Head of caudate nucleus (tissue), 42 donors: ENCODE data around the gene ENKD1.

Source experiments
- DNase-seq, 42 donors: peaks; one replicate each; pipeline versions ENCODE4 v3.0.0 to v3.0.0-alpha.2; 2020 to 2021; ENCODE audit warnings: mixed read lengths in 7 of 42
- intact Hi-C: fragments of 100-400 bp; cut with DNase I; formaldehyde crosslinking; loops from one replicate; pipeline ENCODE4 v1.15.0; 2022

The ENKD1 gene

GRCh38 chr16:67667453-67667816, 885 bp upstream of the ENKD1 start:
- DNase-seq = no peak
- intact Hi-C loops = loop anchor here (5.0 kb wide), 1 partner anchor 145 kb away; no protein-coding TSS in a partner anchor

GRCh38 chr16:67666032-67666551, 458 bp downstream of the ENKD1 start:
- intact Hi-C loops = loop anchor here (5.0 kb wide), 1 partner anchor 144 kb away; no protein-coding TSS in a partner anchor
- no peak for DNase-seq

GRCh38 chr16:67665598-67665997, 952 bp downstream of the ENKD1 start:
- no peak for DNase-seq
- intact Hi-C loops = loop anchor here (5.0 kb wide), 1 partner anchor 143 kb away; no protein-coding TSS in a partner anchor

GRCh38 chr16:67664871-67665270, 1.7 kb downstream of the ENKD1 start:
- intact Hi-C loops = loop anchor here (5.0 kb wide), 1 partner anchor 143 kb away; no protein-coding TSS in a partner anchor

GRCh38 chr16:67664258-67664657, 2.3 kb downstream of the ENKD1 start:
- intact Hi-C loops = no loop called here
- DNase-seq = no peak

More at GRCh38 chr16:67664871-67665270, 1.7 kb downstream of the ENKD1 start:
- no peak for DNase-seq

- no peak for DNase-seq
- intact Hi-C loops = no loop called here
These were observed 2.7 kb downstream of the ENKD1 start for GRCh38 chr16:67663877-67664222.

- DNase-seq = peak in 10 of 42 donors; percentile 22 to 60 (median 40)
- intact Hi-C loops = no loop called here
These were observed 3.2 kb downstream of the ENKD1 start for GRCh38 chr16:67663151-67663876.

- intact Hi-C loops = no loop called here
- DNase-seq = no peak
These were observed 3.9 kb downstream of the ENKD1 start for GRCh38 chr16:67662653-67663010.

- intact Hi-C loops = loop anchor here (2.0 kb wide), 1 partner anchor 99 kb away; the partner anchor contains the start of gene CTCF
- no peak for DNase-seq
These were observed 4.5 kb downstream of the ENKD1 start for GRCh38 chr16:67661886-67662652.

GRCh38 chr16:67661101-67661761, 5.3 kb downstream of the ENKD1 start:
- intact Hi-C loops = loop anchor here (2.0 kb wide), 1 partner anchor 98 kb away; the partner anchor contains the start of gene CTCF
- peak in 7 of 42 donors; percentile 16 to 52 (median 30) for DNase-seq

- peak; percentile 92 to 99 (median 98) for DNase-seq
- intact Hi-C loops = loop anchor here (2.0 kb wide), 1 partner anchor 98 kb away; the partner anchor contains the start of gene CTCF
These were observed 6.0 kb downstream of the ENKD1 start, which contains the start of gene PARD6A for GRCh38 chr16:67660564-67661028. TSS of gene PARD6A (plus strand) at chr16:67660960. CDS start at chr16:67661039, 79 bp downstream.

- intact Hi-C loops = loop anchor here (2.0 kb wide), 1 partner anchor 97 kb away; the partner anchor contains the start of gene CTCF
These were observed 6.6 kb downstream of the ENKD1 start, which contains the start of gene ACD for GRCh38 chr16:67659675-67660563. TSS of gene ACD (minus strand) at chr16:67660260. CDS start at chr16:67660220, 40 bp downstream.

GRCh38 chr16:67658849-67659674, 7.5 kb downstream of the ENKD1 start:
- no peak for DNase-seq
- intact Hi-C loops = no loop called here

More at GRCh38 chr16:67659675-67660563, 6.6 kb downstream of the ENKD1 start, which contains the start of gene ACD:
- DNase-seq = peak; percentile 75 to 97 (median 94)

- intact Hi-C loops = no loop called here
- DNase-seq = no peak
These were observed 8.6 kb downstream of the ENKD1 start for GRCh38 chr16:67657751-67658518.

GRCh38 chr16:67657017-67657608, 9.4 kb downstream of the ENKD1 start:
- intact Hi-C loops = no loop called here
- DNase-seq = no peak
